ENCODE results near the gene UNC79.

DNA sequence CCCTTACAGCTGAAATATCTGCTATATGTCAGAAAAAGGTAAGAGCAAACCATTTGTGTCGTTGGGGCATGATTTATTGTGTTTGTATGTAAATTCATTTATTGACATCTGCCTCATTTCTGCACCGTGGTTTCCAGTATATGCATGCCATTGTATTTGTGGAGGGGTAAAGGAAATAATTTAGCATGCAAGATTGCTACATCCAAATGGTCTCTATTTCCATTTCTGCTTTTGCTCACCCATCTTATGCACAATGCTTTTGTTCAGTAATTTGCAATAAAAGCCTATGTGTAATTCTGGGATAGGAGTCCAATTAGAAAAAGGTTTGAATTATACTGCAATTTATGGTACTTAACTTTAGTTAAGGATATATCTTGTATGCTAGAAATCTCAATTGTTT, 101.8 kb downstream of the UNC79 start:
- TF ChIP-seq, protein P1, sequence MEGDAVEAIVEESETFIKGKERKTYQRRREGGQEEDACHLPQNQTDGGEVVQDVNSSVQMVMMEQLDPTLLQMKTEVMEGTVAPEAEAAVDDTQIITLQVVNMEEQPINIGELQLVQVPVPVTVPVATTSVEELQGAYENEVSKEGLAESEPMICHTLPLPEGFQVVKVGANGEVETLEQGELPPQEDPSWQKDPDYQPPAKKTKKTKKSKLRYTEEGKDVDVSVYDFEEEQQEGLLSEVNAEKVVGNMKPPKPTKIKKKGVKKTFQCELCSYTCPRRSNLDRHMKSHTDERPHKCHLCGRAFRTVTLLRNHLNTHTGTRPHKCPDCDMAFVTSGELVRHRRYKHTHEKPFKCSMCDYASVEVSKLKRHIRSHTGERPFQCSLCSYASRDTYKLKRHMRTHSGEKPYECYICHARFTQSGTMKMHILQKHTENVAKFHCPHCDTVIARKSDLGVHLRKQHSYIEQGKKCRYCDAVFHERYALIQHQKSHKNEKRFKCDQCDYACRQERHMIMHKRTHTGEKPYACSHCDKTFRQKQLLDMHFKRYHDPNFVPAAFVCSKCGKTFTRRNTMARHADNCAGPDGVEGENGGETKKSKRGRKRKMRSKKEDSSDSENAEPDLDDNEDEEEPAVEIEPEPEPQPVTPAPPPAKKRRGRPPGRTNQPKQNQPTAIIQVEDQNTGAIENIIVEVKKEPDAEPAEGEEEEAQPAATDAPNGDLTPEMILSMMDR (IDR thresholded peaks at IDR 0.05; ENCODE audit: insufficient read depth, low read length): no peak
- TF ChIP-seq, protein P2, sequence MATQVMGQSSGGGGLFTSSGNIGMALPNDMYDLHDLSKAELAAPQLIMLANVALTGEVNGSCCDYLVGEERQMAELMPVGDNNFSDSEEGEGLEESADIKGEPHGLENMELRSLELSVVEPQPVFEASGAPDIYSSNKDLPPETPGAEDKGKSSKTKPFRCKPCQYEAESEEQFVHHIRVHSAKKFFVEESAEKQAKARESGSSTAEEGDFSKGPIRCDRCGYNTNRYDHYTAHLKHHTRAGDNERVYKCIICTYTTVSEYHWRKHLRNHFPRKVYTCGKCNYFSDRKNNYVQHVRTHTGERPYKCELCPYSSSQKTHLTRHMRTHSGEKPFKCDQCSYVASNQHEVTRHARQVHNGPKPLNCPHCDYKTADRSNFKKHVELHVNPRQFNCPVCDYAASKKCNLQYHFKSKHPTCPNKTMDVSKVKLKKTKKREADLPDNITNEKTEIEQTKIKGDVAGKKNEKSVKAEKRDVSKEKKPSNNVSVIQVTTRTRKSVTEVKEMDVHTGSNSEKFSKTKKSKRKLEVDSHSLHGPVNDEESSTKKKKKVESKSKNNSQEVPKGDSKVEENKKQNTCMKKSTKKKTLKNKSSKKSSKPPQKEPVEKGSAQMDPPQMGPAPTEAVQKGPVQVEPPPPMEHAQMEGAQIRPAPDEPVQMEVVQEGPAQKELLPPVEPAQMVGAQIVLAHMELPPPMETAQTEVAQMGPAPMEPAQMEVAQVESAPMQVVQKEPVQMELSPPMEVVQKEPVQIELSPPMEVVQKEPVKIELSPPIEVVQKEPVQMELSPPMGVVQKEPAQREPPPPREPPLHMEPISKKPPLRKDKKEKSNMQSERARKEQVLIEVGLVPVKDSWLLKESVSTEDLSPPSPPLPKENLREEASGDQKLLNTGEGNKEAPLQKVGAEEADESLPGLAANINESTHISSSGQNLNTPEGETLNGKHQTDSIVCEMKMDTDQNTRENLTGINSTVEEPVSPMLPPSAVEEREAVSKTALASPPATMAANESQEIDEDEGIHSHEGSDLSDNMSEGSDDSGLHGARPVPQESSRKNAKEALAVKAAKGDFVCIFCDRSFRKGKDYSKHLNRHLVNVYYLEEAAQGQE (IDR thresholded peaks at IDR 0.05; ENCODE audit: insufficient replicate concordance, low read depth): no peak
- TF ChIP-seq POLR2AphosphoS5 (IDR thresholded peaks at IDR 0.05; ENCODE audit: low read depth) (no peak), GABPA (IDR thresholded peaks at IDR 0.05; ENCODE audit: low read depth) (no peak)
